ENCODE data around the gene RNU1-3.
"Not testable (repeated sequence)": the region's sequence is repeated elsewhere in the genome, so short reads cannot be mapped to it uniquely, and the experiment has no call there.

The RNU1-3 gene

DNA sequence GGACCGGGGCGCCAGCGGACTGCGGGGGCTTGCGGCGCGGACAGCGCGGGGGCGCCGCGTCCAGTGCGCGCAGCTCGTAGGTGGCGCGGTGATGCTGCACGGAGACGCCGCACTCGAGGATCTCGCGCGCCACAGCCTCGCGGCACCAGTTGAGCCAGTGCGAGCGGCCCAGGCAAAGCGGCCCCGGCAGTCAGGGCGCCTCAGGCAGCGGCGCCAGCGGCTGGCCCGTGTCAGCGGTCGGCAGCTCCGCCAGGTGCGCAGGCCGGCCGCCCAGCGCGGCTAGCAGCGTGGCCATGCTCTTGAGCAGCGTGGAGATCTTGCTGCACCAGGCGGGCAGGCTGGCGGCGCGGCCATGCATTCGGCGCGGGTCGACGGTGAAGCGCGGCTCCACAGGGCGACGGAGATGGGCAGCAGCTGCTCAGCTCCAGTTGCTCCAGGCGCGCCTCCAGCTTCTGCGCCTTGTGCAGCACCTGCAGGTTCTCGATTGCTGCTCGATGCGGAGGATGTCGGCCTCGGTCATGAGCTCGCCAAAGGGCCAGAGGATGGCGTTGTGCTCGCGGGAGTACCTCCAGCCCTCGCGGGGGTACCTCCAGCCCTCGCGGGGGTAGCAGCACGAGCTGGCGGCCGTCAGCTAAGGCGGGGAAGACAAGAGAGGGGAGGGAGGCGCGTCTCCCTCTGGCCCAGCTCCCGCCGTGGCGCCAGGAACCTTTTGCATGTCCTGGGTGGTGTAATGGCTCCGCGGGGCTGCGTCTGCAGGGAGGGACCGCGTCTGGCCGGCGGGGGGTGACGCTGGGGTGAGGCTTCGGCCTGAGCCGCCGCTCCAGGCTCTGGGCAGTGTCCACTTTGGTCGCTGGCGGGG is 26.9 kb upstream of the RNU1-3 start:
- DNase-seq (ENCODE audit: low spot score), result not testable (repeated sequence)

DNA sequence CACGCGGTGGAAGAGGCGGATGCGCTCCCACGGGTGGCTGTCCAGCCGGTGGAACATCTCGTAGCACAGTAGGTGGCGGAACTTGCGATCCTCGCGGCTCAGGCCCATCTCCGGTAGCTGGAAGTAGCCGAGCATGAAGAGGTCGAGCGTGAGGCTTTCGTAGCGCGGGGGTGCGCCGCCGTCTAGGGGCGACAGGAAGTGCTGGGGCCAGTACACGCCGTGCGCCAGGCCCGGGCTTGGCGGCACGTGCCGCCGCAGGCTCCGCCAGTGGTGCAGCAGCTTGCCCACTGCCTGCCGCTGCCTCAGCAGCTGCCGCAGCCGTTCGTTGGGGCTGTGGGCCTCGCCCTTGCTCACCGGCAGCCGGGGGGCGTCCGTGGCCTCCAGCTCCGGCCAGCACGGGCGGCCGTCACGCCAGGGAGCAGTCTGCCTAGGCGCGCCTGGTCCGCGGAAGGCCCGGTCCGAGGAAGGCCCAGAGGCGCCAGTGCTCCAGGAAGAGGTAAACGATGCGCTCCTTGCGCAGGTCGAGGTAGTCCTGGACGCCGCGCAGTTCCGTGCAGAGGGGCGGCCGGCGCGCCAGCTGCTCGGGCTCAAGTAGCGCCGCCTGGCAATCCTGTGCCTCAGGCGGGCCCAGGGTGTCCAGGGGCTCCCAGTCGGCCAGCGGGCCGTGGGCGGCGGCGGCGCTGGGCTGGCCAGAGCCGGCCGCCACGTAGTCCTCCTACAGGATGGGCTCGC is 26.1 kb upstream of the RNU1-3 start:
- DNase-seq (ENCODE audit: low spot score), result not testable (repeated sequence)

DNA sequence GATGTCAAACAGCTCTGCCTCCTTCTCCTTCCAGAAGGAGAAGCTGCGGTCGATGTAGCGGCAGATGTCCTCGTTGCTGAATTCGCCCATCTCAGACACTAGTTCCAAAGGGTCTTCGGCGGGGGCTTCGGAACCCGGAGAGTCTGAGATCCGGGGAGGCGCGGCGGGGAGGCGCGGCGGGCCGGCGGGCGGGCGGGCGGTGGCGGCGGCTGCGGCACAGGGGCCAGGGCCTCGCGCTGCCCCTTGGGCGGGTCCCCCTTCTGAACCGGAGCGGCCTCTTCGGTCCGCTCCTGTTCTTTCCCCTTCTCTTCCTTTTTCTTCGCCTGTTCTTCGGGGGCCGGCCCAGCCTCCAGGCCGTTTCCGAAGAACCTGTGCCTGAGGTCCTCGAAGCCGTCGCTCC is 25.5 kb upstream of the RNU1-3 start:
- not testable (repeated sequence) for DNase-seq (ENCODE audit: low spot score)

DNA sequence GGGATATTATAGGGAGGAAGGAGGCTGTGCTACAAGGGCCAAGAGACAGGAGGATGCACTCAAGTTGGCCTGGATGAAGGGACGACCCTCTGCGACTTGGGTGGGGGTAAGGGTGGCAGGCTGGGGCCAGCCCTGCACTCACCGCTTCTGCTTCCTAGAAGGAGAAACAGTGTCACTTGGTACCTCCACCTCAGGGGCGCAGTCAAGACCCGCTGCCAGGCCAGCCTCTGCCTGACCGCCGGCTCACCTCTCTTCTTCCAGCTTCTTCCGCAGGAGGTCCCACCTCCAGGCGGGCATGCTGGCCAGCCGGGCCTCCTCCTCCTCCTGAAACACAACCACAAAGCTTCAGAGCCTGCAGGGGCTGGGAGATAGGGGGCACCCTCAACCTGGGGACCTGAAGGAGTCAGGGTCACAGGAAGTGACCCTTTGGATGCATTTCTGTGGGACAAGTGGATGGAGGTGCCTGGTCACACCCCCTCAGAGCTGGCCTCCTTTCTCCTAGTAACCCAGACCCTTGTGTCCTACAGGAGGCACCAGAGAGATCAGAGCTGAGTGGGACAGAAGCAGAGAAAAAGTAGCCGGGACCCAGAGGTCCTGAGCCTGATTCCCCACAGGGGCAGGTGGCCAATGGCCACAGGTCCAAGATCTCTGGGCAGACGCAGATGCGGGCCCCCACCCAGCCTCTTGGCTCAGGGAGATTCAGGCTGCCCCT is 24.4 kb upstream of the RNU1-3 start:
- not testable (repeated sequence) for DNase-seq (ENCODE audit: low spot score)

DNA sequence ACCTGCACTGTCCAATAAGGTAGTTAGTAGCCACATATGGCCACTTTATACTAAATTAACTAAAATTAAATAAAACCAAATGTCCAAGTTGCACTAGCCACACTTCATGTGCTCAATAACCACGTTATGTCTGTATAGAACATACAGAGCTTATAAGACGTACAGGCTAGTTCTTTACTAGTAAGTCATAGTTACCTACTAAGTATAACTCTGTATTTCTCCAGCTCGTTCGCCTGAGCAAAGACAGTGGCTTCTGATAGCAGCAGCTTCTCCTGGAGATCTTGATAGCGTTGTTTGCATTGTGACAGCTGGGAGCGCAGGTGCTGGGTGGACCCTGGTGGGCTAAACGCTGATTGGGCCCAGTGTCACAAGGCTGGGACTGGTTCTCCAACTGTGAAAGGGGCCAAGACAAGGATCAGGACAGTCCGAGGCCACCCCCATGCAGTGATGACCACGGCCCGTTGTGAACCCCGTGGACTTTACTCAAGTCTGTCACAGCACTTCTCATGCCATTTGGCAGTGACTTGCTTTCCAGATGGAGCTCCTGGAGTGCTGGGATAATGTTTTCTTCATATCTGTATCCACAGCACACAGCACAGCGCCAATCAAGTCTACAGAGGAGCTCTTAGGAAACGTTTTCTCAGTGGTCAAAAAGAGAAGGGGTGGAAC is 20.5 kb upstream of the RNU1-3 start:
- DNase-seq (ENCODE audit: low spot score), result not testable (repeated sequence)

DNA sequence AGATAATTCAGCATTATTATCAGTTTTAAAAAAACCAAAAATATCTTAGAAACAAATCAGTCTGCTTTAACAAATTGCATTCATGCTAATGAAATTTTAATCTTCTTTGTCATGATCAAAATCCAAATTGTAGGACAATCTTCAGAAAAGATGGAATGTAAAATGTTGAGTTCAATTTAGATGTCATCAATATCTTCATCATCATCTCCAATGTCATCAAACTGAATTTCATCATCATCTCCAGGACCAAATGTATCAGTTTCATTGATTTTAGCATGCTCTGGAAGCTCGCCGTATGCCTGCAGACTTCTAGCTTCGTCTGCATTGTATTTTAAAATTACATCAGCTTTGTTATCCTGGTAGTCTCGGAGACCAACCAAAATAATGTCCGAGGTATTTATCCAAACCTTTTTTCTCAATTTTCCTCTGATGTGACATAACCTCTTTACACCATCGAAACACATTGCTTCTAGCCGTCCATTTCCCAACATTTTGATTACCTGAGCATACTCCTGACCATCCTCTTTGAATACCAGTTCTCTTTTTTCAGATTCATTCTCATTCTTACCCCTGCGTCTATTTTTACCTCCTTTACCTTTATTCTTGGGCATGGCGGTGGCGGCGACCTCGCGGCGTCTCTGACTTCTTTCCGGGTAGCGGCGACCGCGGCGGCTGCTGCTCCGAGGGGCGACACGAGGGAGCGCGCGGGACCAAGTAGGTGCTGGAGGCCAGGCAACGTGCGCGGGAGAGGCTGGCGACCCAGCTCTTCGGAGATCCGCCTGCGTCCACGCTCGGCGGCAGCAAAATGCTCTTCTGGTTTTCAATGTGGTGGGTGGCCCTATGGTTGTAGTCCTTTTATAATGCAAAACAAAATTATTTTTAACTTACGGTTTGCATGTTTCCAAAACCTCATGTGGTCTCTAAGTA is 19.0 kb upstream of the RNU1-3 start:
- DNase-seq (ENCODE audit: low spot score), result not testable (repeated sequence)

DNA sequence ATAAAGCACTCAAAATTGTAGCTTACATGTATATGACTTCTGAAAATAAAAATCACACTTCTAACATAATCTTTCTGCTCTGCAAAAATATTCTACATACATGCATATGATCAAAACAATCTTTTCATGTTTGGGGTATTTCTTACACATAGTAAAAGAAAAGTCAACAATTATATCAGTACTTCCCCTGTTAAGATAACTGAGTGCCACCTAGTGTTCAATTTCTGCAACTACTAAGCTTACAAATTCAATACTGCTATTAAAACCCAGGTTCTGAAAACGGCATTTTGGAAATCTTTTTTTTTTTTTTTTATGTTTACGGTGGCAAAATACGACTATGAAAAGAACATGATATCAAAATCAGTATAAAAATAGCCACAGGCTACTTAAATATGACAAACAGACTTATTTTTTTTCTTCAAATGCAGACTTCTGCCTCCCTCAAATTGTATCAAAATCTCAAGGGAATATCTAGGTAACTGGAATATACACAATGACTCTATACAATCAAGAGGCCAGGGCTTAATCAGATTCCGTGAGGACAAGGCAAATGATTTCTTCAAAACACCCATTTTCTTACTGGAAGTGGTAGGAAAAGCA is 18.1 kb upstream of the RNU1-3 start:
- not testable (repeated sequence) for DNase-seq (ENCODE audit: low spot score)

DNA sequence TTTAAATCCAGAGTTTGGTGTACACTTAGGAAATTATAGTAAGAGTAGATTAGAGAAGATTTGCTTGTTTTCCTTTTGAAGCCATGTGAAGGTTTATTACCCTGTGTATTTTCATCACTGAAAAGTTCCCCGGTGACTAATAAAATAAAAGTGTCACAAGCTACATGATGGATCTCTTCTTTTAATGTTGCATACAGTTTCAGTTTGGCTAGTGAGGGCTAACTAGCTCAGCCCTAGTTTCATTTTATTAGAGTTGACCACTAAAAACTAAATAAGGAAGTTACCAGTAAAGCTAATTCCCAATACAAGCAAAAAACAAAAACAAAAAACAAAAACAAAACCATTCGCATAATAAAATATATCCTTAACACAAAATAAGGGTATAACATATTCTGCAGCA is 17.4 kb upstream of the RNU1-3 start:
- DNase-seq (ENCODE audit: low spot score), result not testable (repeated sequence)

DNA sequence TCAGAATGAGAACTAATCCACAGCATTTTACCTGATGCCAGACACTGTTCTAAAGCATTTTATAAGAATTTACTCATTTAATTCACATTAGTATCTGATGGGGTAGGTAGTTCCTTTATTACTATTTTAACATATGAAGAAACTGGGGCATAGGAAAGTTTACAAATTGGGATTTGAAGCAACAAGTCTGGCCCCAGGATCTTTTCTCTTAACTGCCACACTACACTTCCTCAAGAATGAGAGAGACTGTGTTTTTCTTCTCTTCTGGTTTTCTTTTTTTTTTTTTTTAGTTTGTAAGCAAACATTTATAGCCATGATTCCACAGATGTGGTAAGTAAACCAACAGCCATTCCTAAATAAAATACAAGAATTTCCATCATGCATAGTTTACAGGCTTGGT is 16.1 kb upstream of the RNU1-3 start:
- not testable (repeated sequence) for DNase-seq (ENCODE audit: low spot score)

DNA sequence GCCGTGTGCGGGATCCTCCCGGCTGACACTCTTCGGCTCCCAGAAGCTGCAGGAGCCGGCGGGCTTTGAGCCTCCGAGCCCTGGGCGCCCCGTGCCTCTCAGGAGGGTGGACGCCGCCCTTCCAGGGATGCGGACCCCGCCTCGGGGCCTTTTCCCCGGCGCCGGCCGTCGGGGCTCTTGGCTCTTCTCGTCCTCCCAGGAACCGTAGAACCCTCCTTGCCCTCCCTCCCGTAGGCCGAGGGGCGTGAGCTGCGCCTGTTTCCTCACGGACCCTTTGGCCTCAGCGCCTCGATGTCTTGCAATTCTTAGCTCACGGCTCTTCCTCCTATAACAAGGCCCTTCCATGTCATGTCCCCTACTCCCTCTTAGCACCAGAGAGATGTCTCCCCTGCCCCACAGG is 13.6 kb upstream of the RNU1-3 start:
- not testable (repeated sequence) for DNase-seq (ENCODE audit: low spot score)

DNA sequence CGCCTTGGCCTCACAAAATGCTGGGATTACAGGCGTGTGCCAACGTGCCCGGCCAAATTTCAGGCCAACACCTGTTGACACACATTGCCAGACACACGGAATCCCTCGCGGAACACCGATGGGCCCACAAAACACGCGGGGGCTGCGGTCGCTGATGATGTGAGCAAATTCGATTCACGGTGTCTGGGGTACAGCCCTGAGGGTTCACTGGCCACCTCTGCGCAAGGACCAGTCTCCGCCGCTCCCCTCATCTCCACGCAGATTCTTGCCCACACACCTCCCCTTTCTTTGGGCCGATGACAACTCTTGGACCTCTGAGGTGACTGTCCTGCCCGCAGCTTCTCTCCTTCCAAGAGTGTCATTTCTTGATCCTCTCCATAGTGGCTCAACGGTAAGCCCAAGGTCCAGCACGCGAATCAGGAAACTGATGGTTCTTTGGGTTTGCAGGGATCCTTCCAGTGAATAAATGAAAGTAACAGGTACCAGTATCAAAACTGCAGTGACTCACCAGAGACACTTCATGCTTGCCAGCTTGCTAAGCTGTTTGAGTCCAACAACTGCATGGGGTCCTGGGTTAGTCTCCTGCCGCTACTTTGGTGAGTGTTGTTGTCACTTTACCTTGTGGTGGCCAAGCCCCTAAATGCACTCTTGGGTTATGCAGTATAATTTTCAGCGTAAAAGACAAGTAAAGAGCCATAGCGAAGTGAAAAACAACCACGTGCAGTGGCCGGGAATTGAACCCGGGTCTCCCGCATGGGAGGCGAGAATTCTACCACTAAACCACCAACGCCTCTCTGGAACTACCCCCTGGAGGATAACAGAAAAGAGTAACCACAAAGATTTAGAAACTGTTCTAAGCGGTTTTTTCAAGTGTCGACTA is 11.0 kb upstream of the RNU1-3 start:
- DNase-seq (ENCODE audit: low spot score), result peak; percentile 48

DNA sequence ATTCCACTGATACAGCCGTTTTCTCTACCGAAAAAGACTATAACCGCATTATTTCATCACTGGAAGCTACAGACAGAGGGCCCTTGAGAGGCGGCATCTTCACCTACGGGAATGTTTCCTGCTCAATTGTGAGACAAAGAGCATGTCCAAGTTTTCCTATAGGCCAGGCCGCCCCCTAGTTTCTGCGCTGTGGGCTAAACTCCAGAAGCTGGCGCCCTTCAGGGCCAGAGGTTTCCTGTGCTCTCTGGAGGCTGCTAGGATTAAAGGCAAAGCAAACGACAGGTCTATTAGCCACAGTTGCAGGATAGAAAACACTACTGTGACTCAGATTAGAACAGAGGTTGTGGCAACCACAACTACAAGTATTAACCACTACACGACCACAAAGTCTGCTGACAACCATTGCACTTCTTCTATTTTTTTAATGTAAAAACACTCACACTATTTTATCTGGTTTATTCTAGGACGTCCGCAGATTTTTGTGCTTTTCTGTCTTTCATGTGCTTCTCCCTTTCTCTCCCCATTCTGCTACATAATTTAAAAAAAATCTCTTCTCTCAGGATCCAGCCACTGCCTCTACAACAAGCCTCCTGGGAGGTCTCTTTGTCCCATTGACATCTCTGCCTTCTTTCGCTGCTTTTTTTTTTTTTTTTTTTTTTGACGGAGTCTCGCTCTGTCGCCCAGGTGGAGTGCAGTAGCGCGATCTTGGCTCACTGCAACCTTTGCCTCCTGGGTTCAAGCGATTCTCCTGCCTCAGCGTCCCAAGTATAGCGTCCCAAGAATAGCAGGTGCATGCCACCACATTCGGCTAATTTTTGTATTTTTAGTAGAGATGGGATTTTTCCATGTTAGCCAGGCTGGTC is 10.1 kb upstream of the RNU1-3 start:
- peak; percentile 22 for DNase-seq (ENCODE audit: low spot score)

DNA sequence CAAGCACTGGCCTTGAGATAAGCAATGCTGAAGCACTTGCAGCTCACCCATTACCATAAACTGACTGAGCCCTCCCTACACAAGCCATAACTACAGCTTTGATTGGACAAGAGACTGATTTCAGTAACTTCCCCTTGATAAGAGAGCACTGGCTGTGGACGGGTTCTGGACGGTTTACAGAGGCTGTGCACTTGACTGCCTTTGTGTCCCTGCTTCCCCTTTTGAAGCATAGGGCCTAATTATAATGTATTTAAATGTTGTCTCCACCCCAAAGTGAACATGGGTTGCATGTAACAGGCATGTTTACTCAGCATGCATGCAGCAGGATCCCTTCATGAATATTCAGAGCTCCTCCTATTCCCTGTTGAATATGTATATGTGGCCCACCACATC is 8.4 kb upstream of the RNU1-3 start:
- not testable (repeated sequence) for DNase-seq (ENCODE audit: low spot score)

DNA sequence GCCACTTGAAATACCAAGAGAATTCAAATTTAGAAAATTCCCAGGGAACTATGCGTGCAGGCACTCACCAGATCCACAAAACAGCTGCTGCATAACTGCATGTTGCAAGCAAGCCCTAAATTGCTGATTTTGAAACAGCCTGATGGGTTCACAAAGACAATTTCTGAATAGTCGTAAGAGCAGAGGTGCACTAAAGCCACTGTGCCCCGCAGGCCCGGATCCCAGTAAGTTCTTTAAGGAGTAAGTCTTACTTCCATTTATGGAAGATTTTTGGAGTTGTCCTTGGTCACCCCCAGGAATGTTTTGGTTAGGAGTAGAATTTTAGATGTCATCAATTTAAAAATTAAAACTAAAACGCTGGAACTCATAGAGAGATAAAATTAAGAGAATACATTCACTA is 7.2 kb upstream of the RNU1-3 start:
- not testable (repeated sequence) for DNase-seq (ENCODE audit: low spot score)

DNA sequence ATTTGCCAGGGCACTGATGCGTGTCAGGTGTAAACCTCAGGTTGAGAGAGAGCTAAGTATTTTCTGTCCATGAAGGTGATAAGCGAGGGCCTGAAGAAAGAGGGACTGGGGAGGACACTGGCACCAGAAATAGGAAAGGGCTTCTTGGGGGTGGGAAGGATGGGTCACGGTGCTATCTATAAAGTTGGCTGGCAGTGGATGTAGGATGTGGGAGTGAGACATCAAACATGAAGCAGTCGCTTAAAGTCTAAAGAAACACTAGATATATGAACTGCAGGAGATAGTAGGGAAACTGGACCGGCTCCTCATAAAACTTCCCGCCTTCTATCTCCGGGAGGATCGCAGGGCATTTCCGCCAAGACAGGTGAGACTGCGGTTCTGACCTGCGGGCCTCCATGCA is 912 bp downstream of the RNU1-3 start:
- DNase-seq (ENCODE audit: low spot score), result not testable (repeated sequence)

DNA sequence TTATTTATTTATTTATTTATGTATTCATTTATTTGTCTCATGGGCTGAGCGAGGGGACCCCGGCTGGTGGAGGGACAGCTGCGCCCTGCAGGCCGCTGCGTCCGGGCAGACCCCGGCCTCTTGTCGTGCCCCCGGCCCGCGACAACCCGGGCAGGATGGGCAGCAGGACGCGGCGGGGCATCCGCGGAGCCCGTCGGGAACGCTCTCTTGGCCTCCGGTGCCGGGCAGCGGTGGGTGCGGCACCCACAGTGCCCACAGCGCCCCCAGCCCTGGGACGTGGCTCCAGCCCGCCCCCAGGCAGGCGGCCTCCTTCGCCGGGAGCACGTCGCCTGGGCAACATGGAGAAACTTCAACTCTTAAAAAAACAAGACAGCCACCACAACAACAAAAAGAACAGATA is 8.5 kb downstream of the RNU1-3 start:
- DNase-seq (ENCODE audit: low spot score), result not testable (repeated sequence)

DNA sequence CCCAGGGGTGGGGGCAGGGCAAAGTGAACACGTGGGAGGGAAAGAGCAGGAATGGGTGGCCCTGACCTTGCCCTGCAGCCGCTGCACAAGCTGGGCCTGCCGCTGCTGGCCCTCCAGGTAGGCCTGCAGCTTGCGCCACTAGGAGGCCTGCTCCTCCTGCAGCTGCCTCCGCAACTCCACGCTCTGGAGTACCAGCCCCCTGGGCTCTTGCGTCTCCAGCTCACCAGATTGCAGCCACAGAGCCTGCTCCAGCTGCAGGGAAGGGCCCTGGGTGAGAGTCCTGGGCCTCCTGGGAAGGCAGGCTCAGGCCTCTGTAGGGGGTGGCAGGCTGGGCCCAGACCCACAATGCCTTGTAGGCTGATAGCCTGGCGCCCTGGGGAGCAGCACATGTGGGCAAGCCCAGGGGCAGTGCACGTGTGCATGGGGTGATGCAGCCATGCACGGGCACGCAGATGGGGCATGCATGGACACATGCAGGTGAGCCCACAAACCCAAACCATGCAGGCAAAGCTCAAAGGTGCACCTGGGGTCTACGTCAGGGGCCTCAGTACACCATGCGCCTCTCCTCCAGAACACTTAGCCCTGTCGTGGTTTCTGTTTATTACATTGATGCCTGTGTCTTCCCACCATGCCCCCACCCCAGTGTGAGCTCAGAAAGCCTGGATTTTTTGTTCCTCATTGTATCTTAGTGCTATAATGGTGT is 9.6 kb downstream of the RNU1-3 start:
- not testable (repeated sequence) for DNase-seq (ENCODE audit: low spot score)

DNA sequence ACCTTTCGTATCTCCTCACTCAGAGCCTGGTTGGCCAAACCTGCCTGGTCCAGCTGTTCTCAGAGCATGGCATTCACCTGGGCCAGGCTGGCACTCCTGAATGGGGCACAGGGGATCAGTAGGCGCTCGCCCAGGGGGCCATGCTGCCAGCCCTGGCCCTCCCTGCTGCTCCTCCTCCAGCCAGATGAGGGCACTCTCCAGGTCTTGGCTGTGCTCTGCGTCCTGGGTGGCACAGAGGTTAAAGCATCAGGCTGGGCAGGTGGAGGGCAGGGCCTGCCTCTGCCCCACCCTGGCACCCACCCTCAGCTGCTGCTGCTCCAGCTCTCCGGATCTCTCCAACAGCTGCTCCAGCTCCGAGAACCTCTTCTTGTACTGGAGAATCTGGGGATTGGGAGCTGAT is 10.2 kb downstream of the RNU1-3 start:
- DNase-seq (ENCODE audit: low spot score), result not testable (repeated sequence)

Measured in HuH-7 (cell line).